HG02798 (cell line): Measurements from ENCODE around the gene SBK1.

Experiments used
- ATAC-seq: cut with Tn5 transposase; IDR thresholded peaks from one replicate; pipeline ENCODE4 v1.9.1; 2021; ENCODE audit warnings: mild to moderate bottlenecking; ENCODE audit not compliant: unreplicated experiment, poor library complexity

The SBK1 gene

DNA sequence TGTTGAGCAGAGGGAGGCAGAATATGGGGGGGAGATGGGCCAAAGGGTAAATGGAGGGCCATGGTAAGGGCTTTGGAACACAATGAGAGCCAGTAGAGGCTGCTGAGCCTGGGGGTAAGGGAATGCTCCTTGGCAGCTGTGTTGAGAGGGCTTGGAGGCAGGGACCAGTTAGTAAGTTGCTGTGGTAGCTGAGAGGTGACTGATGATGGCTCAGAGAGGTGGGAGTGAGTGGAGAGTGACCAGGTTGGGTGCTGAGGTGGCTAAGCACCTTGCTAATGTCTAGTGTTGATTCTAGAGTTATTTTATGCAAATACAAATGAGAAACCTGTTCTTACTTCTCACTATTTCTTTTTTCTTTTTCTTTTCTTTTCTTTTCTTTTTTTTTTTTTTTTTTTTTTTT lies 10.8 kb downstream of the SBK1 start:
- no peak for ATAC-seq

GRCh38 chr16:28304214-28304613 lies 11.9 kb downstream of the SBK1 start:
- no peak for ATAC-seq

DNA sequence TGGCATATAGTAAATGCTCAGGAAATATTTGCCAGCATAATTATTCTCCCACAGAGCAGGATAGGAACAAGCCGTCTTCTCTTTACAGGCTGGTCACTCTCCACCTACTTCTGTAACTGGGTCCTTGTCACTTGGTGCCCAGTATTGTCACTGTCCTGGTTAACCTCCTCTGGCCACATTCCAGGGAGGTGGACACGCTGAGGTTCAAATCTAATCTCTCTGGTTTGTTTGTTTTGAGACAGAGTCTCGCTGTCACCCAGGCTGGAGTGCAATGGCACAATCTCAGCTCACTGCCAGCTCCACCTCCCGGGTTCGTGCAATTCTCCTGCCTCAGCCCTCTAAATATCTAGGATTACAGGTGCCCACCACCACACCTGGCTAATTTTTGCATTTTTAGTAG lies 15.6 kb downstream of the SBK1 start:
- ATAC-seq: no peak

GRCh38 chr16:28308794-28309584 lies 16.7 kb downstream of the SBK1 start:
- no peak for ATAC-seq

DNA sequence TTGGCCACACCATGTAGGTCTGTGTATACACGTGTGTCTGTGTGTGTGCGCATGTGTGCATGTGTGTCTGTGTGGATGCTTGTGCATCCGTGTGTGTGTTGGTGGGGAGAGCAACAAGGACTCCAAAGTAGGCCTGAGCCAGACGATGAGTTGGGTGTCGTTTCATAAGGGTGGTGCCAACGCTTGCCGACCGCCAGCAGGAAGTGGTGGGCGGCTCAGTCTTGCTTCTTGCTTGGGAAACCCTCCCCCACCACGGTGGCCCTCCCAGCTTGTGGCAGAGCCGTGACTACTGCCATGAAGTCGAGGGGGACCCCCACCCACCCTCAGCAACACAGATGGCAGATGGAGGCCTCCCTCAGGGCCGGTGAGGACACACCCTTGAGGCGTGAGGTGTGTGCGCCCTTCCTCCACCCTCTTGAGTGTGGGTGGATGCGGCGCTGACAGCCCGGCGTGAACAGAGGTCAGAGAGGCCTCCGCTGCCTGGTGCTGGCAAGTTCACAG lies 17.5 kb downstream of the SBK1 start:
- no peak for ATAC-seq

DNA sequence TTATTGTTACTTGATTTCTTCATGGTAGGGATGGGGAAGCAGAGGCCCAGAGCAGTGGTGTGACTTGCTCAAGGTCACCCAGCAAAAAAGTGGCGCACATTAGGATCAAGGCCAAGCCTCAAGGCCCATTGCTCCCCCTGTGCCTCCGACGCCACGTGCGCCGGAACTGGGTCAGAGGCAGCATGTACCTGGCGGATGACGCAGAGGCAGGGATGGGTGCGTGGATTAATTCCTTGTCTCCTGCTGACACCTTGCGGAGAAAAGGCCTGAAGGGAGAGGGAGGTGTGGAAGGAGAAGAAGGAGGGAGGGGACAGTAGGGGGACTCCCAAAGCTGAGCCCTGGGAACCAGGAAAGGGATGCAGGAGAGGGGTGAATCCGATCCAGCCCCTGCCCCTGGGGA lies 18.5 kb downstream of the SBK1 start:
- no peak for ATAC-seq

DNA sequence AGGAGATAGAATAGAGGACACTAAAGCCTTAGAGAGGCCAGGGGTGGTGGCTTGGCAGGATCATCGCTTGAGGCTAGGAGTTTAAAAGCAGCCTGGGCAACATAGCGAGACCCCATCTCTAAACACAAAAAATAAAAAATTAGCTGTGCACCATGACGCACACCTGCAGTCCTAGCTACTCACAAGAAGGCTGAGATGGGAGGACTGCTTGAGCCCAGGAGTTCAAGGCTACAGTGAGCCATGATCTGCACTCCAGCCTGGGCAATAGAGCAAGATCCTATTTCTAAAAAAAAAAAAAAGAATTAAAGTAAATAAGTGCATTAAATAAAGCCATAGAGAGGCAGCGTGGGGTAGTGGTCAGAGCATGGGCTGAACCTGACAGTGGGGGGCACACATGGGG lies 19.1 kb downstream of the SBK1 start:
- ATAC-seq: no peak

DNA sequence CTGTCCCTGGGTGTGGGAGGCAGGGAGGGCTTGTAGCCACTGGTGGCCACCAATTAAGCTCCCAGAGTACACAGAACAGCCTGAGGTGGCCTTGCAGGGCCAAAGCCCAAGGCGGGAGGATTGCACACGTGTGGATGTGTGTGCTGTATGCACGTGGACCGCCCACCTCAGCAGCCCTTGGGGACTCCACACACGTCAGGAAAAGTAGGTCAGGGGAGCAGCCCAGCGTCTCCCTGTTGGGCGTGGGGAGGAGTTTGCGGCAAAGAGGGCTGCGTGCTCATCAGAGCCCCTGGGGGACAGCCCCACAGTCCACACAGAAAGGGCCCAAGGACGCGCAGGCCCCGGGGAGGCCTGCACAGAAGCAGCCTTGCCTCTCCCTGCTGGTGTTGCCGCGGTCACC lies 19.6 kb downstream of the SBK1 start:
- no peak for ATAC-seq

DNA sequence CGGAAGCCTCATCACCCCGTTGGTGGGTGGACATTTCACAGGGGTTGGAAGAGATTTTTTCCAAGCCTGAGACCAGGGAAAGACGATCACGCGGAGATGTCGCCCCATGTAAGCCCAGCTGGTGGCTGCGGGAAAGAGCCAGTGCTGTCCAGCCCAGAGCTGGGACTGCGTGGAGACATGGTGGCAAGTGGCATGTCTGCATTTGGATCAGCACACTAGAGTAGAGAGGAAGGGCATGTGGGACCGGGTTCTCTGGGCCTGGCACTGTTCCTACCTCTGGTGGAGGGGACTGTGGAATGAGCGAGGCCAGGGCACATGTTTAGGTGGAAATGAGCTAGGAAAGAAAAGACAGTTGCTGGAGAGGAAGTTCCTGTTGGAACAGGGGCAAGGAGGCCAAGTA lies 20.0 kb downstream of the SBK1 start:
- ATAC-seq: no peak

GRCh38 chr16:28313587-28313986 lies 21.3 kb downstream of the SBK1 start:
- no peak for ATAC-seq

GRCh38 chr16:28316054-28316453 lies 23.7 kb downstream of the SBK1 start:
- ATAC-seq: no peak

- ATAC-seq: no peak
Observed at GRCh38 chr16:28317040-28317880, 24.9 kb downstream of the SBK1 start.

GRCh38 chr16:28318042-28318744 lies 25.9 kb downstream of the SBK1 start:
- ATAC-seq: no peak

DNA sequence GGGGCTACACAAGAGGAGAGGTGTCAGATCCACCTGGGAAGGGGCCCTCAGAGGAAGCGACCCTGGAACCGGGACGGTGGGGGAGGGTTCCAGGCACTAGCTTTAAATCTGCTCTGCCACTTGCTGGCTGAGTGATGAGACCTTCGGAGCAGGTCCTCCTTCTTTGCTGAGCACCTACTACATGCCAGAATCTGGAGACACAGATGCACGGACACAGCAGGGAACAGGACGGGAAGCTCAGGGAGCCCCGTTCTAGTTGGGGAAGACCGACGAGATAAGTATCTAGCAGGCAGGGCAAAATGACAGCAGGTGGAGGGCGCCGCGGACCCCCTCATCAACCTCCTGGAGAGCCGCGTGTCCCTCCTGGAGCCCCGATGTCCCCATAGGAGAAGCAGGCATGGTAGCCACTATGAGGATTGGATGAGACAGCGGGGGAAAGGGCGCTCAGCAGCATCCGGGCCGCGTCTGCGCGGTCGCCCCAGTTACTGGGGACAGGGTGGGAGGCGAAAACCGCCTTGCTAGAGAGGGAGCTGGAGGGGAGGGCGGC lies 27.2 kb downstream of the SBK1 start:
- ATAC-seq: no peak

DNA sequence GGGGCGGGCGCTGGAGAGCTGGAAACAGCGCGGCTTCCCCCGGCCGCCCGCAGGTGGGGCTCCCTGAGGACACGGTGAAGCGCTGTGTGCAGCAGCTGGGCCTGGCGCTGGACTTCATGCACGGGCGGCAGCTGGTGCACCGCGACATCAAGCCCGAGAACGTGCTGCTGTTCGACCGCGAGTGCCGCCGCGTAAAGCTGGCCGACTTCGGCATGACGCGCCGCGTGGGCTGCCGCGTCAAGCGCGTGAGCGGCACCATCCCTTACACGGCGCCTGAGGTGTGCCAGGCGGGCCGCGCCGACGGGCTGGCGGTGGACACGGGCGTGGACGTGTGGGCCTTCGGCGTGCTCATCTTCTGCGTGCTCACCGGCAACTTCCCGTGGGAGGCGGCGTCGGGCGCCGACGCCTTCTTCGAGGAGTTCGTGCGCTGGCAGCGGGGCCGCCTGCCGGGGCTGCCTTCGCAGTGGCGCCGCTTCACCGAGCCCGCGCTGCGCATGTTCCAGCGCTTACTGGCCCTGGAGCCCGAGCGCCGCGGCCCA lies 27.8 kb downstream of the SBK1 start:
- no peak for ATAC-seq

DNA sequence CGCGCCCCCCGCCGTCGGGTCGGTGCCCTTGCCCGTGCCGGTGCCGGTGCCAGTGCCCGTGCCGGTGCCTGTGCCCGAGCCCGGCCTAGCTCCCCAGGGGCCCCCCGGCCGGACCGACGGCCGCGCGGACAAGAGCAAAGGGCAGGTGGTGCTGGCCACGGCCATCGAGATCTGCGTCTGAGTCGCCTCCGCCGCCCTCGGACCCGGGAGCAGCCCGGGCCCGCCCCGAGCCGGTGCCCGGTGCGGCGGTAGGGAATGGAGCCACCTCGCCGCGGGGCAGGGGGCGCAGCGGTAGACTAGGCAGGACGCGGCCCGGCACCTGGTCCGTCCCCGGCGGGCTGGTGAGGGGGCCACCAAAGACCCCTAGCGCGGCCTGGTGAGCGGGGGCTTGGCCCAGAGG lies 28.4 kb downstream of the SBK1 start:
- ATAC-seq: no peak

DNA sequence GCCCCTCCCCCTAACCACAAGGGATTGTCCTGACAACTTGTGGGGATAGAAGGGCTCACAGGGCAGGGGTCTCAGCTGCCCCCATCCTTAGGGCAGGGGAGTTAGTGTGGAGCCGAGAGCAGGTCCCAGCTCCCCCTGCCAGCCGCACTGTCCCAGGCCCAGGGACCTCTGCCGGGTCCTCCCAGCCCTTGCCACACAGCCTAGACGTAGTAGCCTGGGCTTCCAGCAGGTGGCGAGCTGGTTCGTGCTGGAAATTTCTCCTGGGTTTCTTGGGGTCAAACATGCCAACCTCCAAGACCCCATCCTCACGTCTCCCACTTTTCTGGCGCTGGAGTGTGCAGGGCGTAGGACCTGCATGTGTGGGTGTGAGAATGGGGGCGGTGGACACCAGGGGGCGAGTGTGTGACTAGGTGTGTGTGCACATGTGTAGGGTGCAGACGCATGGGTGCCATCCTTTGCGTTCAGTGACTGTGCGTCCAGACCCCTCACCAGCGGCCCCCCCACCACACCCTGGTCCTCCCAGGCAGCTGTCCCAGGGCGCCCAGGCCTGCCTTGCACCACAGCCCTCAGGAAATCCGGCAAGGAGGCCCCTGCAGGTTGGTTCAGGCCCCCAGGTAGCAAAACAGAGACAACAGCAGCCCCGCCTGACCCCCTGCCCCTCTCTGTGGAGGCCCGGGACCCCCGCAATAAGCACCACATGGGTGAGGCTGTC lies 29.5 kb downstream of the SBK1 start:
- no peak for ATAC-seq

DNA sequence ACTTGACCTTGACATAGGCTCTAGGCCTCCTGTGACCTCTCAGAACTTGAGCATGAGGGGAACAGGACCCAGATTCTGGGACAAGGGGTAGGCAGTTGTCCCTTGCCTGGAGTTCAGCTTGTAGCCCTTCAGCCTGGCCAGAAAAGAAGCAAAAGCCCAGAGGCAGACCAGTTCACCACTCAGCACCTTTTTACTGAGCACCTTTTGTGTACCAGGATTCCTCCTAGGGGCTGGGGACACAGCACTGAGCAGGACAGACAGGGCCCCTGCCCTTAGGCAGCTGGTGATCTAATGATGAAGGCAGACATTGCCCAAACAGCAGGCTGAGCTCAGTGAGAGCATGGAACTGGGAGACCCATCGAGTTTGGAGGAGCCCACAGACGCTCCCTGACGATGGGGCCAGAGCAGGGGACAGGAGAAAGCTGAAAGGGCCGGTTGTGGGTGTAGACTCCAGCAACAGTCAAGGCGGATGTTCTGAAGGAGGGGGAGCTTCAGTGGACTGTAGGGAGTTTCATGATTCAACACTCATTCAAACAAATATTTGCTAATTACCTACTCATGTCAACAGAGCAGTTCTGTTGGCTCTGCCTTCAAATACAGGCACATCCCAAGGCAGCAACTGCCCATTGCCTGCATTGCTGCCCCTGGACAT lies 32.0 kb downstream of the SBK1 start:
- ATAC-seq: no peak

DNA sequence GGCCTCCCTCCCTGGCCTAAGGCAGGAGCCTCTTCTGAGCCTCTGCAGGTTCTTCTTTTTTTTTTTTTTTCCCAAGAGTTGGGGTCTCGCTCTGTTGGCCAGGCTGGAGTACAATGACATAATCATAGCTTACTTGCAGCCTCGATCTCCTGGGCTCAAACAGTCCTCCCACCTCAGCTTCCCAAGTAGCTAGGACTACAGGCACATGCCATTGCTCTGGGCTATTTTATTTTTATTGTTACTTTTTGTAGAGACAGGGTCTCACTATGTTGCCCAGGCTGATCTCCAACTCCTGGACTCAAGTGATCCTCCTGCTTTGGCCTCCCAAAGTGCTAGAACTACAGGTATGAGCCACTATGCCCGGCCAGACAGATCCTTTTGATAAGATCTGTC lies 32.6 kb downstream of the SBK1 start:
- ATAC-seq: no peak
